HG03354 (cell line): ENCODE measurements around the gene PLXNC1.

Experiments
- ATAC-seq: cut with Tn5 transposase; IDR thresholded peaks from one replicate; pipeline ENCODE4 v1.9.1; 2021; ENCODE audit warnings: mild to moderate bottlenecking; ENCODE audit not compliant: unreplicated experiment, poor library complexity, severe bottlenecking

The PLXNC1 gene

GRCh38 chr12:94198872-94199271, 50.5 kb downstream of the PLXNC1 start:
- no peak for ATAC-seq

- ATAC-seq: no peak
Measured at GRCh38 chr12:94200069-94200468, 51.7 kb downstream of the PLXNC1 start.

GRCh38 chr12:94200695-94201094, 52.3 kb downstream of the PLXNC1 start:
- no peak for ATAC-seq

- ATAC-seq: no peak
Measured at GRCh38 chr12:94202245-94203180, 54.1 kb downstream of the PLXNC1 start.

GRCh38 chr12:94203181-94203546, 54.8 kb downstream of the PLXNC1 start:
- ATAC-seq: no peak

- no peak for ATAC-seq
Measured at GRCh38 chr12:94203796-94204195, 55.4 kb downstream of the PLXNC1 start.

- no peak for ATAC-seq
Measured at GRCh38 chr12:94204499-94205247, 56.3 kb downstream of the PLXNC1 start.

GRCh38 chr12:94205822-94206221, 57.4 kb downstream of the PLXNC1 start:
- ATAC-seq: no peak

GRCh38 chr12:94206886-94207285, 58.5 kb downstream of the PLXNC1 start:
- ATAC-seq: no peak

GRCh38 chr12:94207467-94207848, 59.1 kb downstream of the PLXNC1 start:
- no peak for ATAC-seq

- ATAC-seq: peak; percentile 79
Measured at GRCh38 chr12:94207849-94208621, 59.7 kb downstream of the PLXNC1 start.

- ATAC-seq: peak; percentile 52
Measured at GRCh38 chr12:94208622-94208966, 60.2 kb downstream of the PLXNC1 start.

GRCh38 chr12:94209240-94209639, 60.9 kb downstream of the PLXNC1 start:
- ATAC-seq: no peak

- no peak for ATAC-seq
Measured at GRCh38 chr12:94211021-94211420, 62.6 kb downstream of the PLXNC1 start.

- ATAC-seq: no peak
Measured at GRCh38 chr12:94218233-94218632, 69.9 kb downstream of the PLXNC1 start.

GRCh38 chr12:94219622-94220302, 71.4 kb downstream of the PLXNC1 start:
- no peak for ATAC-seq

- no peak for ATAC-seq
Measured at GRCh38 chr12:94220804-94221203, 72.4 kb downstream of the PLXNC1 start.

GRCh38 chr12:94222351-94223084, 74.1 kb downstream of the PLXNC1 start:
- ATAC-seq: no peak

- ATAC-seq: no peak
Measured at GRCh38 chr12:94223842-94224241, 75.5 kb downstream of the PLXNC1 start.
